Gastroesophageal sphincter (tissue), 4 donors: ENCODE measurements around the gene ABL2. TPM values are rescaled to one million over a fixed set of nuclear protein-coding genes. Genes with fewer than 3 reads are reported as not detected.
A peak's percentile ranks its signal among the peaks of the same experiment; 100 is the strongest.

Experiments used
- ATAC-seq: fragments of 150-250 bp; one replicate; pipeline ENCODE4 v1.9.1; 2016; ENCODE audit warnings: mild to moderate bottlenecking, moderate library complexity
- H3K27ac ChIP-seq, 4 donors: fragments of 200-600 bp; sonication (generic) in 3 of 4; 1 replicate in 3 of 4; 2 replicates in 1 of 4; pipeline ENCODE4 v1.5.1; 2016 to 2019
- H3K27me3 ChIP-seq: fragments of 200-600 bp; sonication (generic); one replicate; pipeline ENCODE4 v1.5.1; 2019
- H3K36me3 ChIP-seq, 2 donors: fragments of 200-600 bp; sonication (generic); one replicate each; pipeline ENCODE4 v1.5.1; 2019; ENCODE audit warnings: control low read depth in 1 of 2
- H3K4me1 ChIP-seq, 3 donors: fragments of 200-600 bp; sonication (generic); 1 replicate in 2 of 3; 2 replicates in 1 of 3; pipeline ENCODE4 v1.5.1; 2016 to 2019; ENCODE audit warnings: control low read depth in 2 of 3
- H3K4me3 ChIP-seq, 2 donors: fragments of 200-600 bp; sonication (generic); one replicate each; pipeline ENCODE4 v1.5.1; 2019; ENCODE audit warnings: mild to moderate bottlenecking in 1 of 2, moderate library complexity in 1 of 2
- H3K9me3 ChIP-seq, 3 donors: fragments of 200-600 bp; sonication (generic); one replicate each; pipeline ENCODE4 v1.5.1; 2017 to 2019; ENCODE audit warnings: control low read depth in 2 of 3
- CTCF ChIP-seq, 4 experiments: fragments of 200-600 bp in 2 of 4; fragments of 450-650 bp in 2 of 4; sonication (generic) in 1 of 4; IDR thresholded peaks; one replicate each; pipeline ENCODE4 v1.5.1; 2017 to 2019; ENCODE audit warnings: antibody characterized with exemption in 4 of 4, mild to moderate bottlenecking in 2 of 4, moderate library complexity in 2 of 4
- EP300 ChIP-seq: sonication (generic); formaldehyde crosslinking; IDR thresholded peaks from one replicate; pipeline ENCODE4 v1.6.1; 2017; ENCODE audit warnings: antibody characterized with exemption, mild to moderate bottlenecking
- POLR2A ChIP-seq, 2 donors: fragments of 450-650 bp; IDR thresholded peaks; one replicate each; pipeline ENCODE4 v1.6.1; 2017; ENCODE audit warnings: antibody characterized with exemption in 2 of 2, mild to moderate bottlenecking in 2 of 2, moderate library complexity in 1 of 2
- POLR2AphosphoS5 ChIP-seq: sonication (generic); formaldehyde crosslinking; IDR thresholded peaks from one replicate; pipeline ENCODE4 v1.6.1; 2017; ENCODE audit warnings: antibody characterized with exemption
- WGBS, 2 donors: methylation state at CpG; one replicate each; pipeline ENCODE4 v1.1.5; 2018; ENCODE audit warnings: low coverage in 1 of 2; 5-methylcytosine and 5-hydroxymethylcytosine counted together
- total RNA-seq, 4 donors: library from RNA; depleted of rRNA; stranded (reverse); fragments of >200 nt; gene quantifications; one replicate each; pipeline ENCODE4 v1.1.0, GENCODE V29; 2016

ABL2 gene
- total RNA-seq, 4 donors from 2014 or later = 11.8 to 22.2 (median 17.2) TPM

DNA sequence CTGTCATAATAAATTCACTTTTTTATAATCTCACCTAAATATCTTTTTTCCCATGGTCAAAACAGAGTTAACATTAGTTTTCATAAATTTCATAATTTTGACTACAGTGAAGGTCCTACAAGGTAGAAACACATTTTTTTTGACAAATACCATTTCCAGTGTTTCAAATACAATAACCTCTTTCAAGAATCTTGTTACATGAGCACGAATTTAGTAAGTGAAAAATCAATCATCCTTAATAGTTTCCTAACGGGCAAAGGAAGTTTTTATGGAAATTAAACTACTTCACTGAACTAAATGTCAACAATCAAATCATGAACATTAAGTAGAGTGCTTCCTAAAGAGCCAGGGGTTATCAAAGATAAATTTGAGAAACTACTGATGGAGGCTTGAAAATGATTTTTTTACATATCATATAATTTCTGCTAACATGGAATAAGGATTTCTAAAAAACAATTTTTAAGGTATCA is 35.4 kb downstream of the ABL2 start:
- no peaks in the 10 kb centered on the region for H3K36me3 ChIP-seq
- 29 to 30% methylated on average over 2 of the region's 2 CpGs for WGBS, 2 donors
- TF ChIP-seq POLR2AphosphoS5 = no peak
- TF ChIP-seq CTCF (IDR thresholded peaks at IDR 0.05) = no peak
- no peak for TF ChIP-seq POLR2A (IDR thresholded peaks at IDR 0.05)
- TF ChIP-seq EP300 = no peak
- no peak overlapping the region for H3K27ac ChIP-seq
- H3K27me3 ChIP-seq = no peaks in the 10 kb centered on the region
- H3K4me1 ChIP-seq = no peaks in the 10 kb centered on the region
- H3K9me3 ChIP-seq = no peaks in the 10 kb centered on the region
- no peak overlapping the region for H3K4me3 ChIP-seq
- no peak for ATAC-seq

DNA sequence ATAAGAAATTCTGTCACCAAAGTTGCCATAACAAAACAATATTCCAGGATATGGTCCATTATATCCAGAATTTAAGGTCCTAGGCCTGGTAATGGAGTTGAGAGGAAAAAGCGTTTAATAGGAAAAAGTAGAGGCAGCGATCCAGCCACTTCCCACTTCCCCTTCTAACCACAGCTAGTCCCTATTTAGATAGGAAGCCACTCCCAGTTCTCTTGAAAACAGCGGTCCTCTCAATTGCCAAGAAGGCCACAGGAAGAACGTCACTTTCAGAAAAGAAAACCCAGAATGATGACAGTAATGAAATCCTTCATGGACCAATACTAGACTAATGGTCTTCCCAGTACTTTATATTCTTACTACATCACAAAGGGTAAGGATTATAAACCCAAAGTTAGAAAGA is 38.6 kb downstream of the ABL2 start:
- H3K27me3 ChIP-seq = no peaks in the 10 kb centered on the region
- WGBS, 2 donors = 57 to 74% methylated on average over 3 to 4 of the region's 4 CpGs
- TF ChIP-seq EP300 (no peak), POLR2AphosphoS5 (no peak), POLR2A (IDR thresholded peaks at IDR 0.05) (no peak), CTCF (IDR thresholded peaks at IDR 0.05) (no peak)
- peak; percentile 60 for ATAC-seq
- no peaks in the 10 kb centered on the region for H3K4me1 ChIP-seq
- peak overlapping the region in 3 of 4 donors; percentile 41 to 64 (median 48) for H3K27ac ChIP-seq
- no peaks in the 10 kb centered on the region for H3K36me3 ChIP-seq
- no peak overlapping the region for H3K4me3 ChIP-seq
- H3K9me3 ChIP-seq = no peaks in the 10 kb centered on the region

- no peak for TF ChIP-seq POLR2A (IDR thresholded peaks at IDR 0.05)
- no peak for ATAC-seq
- WGBS, 2 donors = 94 to 96% methylated on average over 4 to 6 of the region's 8 CpGs
Measured at GRCh38 chr1:179187735-179188471, 41.6 kb downstream of the ABL2 start.

DNA sequence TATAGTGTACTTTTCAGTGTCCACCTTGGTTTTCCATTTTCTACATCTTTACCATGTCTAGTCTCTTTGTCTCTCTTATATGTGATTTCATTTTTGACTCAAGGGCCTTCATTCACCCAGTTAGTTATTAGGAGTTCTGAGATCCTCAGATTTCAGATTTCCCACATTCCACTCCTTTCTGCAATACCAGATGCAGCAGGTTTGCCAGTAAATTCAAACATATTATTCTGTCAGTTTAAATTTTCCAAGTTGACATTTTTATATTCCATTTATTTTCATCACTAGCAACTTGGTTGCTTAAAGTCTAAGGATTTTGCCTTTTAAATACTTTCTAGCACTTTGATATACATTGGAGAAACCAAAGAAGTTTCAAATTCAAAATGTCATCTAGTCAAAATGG is 42.4 kb downstream of the ABL2 start:
- ATAC-seq = no peak
- H3K27me3 ChIP-seq = no peaks in the 10 kb centered on the region
- TF ChIP-seq EP300 (no peak), POLR2A (IDR thresholded peaks at IDR 0.05) (no peak), POLR2AphosphoS5 (no peak), CTCF (IDR thresholded peaks at IDR 0.05) (no peak)
- no peaks in the 10 kb centered on the region for H3K4me1 ChIP-seq
- no peak overlapping the region for H3K27ac ChIP-seq
- no peaks in the 10 kb centered on the region for H3K36me3 ChIP-seq
- H3K4me3 ChIP-seq = no peak overlapping the region
- no peaks in the 10 kb centered on the region for H3K9me3 ChIP-seq

More at GRCh38 chr1:179187735-179188471, 41.6 kb downstream of the ABL2 start:
- Histone ChIP-seq H3K9me3 (no peaks in the 10 kb centered on the region), H3K4me3 (no peak overlapping the region), H3K4me1 (no peaks in the 10 kb centered on the region), H3K27me3 (no peaks in the 10 kb centered on the region), H3K27ac (no peak overlapping the region), H3K36me3 (no peaks in the 10 kb centered on the region)

DNA sequence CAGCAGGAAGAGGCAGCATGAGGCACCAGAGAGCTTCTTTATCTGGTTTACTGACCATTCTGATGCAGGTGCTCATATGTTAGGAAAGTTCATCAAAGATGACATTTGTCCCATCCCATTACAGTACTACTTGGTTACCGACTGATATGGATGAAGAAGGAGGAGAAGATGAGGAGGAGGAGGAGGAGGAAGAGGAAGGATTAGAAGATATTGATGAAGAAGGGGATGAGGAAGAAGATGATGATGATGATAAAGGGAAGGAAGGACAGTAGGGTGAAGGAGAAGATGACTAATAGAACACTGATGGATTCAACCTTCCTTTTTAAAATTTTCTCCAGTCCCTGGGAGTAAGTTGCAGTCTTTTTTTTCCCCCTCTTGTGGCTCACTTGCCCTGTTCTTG is 45.1 kb downstream of the ABL2 start:
- no peak overlapping the region for H3K27ac ChIP-seq
- no peaks in the 10 kb centered on the region for H3K9me3 ChIP-seq
- no peak overlapping the region for H3K4me3 ChIP-seq
- H3K4me1 ChIP-seq = peaks cover 0 to 7% (median under 1%) of the 10 kb centered on the region in 3 donors
- no peak for TF ChIP-seq POLR2AphosphoS5
- TF ChIP-seq CTCF (IDR thresholded peaks at IDR 0.05) = no peak
- TF ChIP-seq POLR2A (IDR thresholded peaks at IDR 0.05) = no peak
- no peak for TF ChIP-seq EP300
- ATAC-seq = no peak
- H3K36me3 ChIP-seq = no peaks in the 10 kb centered on the region
- WGBS, 2 donors = 80 to 88% methylated on average over 1 of the region's 1 CpG
- H3K27me3 ChIP-seq = no peaks in the 10 kb centered on the region
